Endothelial cell of umbilical vein (primary cell): ENCODE data around the gene AVPR2. TPM values are rescaled to one million over a fixed set of nuclear protein-coding genes. Genes with fewer than 3 reads are reported as not detected.

Source experiments
- BruUV-seq: library from RNA; stranded (reverse); fragments of 400-500 nt; replicated peaks from 2 replicates; lab custom pipeline; 2021; lab: Mats Ljungman, UMichigan
- CTCF ChIA-PET: fragments of 300-600, 350-600 bp; sonication (Branson Sonifier 250); formaldehyde crosslinking; loops from one replicate; lab custom pipeline; 2021; ENCODE audit warnings: antibody characterized with exemption, inconsistent platforms; lab: Charles Lee
- POLR2A ChIA-PET: fragments of 300-600, 350-600 bp; sonication (Branson Sonifier 250); formaldehyde crosslinking; loops from one replicate; lab custom pipeline; 2021; ENCODE audit warnings: antibody characterized with exemption, inconsistent platforms; lab: Charles Lee
- DNase-seq: peaks from one replicate; pipeline ENCODE4 v3.0.0-alpha.2; 2011; ENCODE audit warnings: low read depth, low spot score
- FAIRE-seq: peaks from 2 replicates; lab custom pipeline; 2011; peaks lifted over from hg19 to GRCh38; lab: Jason Lieb, UNC
- H2AFZ ChIP-seq: 2 replicates; pipeline ENCODE4 v1.6.0; 2012; ENCODE audit warnings: low read depth, low read length, control low read depth, inconsistent platforms
- H3K27ac ChIP-seq: 2 replicates; pipeline ENCODE4 v1.5.1; 2011; ENCODE audit warnings: low read depth, mild to moderate bottlenecking, control low read depth, low read length, moderate library complexity; ENCODE audit not compliant: insufficient read depth
- H3K27me3 ChIP-seq, 2 experiments: 2 replicates each; pipeline versions ENCODE4 v1.6.0 to v1.6.1; 2011; ENCODE audit warnings: low read length in 2 of 2, mixed read lengths in 1 of 2; ENCODE audit not compliant: control insufficient read depth in 2 of 2, insufficient read depth in 2 of 2
- H3K36me3 ChIP-seq, 2 experiments: 2 replicates in 1 of 2; 3 replicates in 1 of 2; pipeline ENCODE4 v1.5.1; 2011; ENCODE audit warnings: low read length in 2 of 2, mild to moderate bottlenecking in 1 of 2, moderate library complexity in 1 of 2; ENCODE audit not compliant: control insufficient read depth in 2 of 2, insufficient read depth in 2 of 2; ENCODE audit errors: extremely low read depth in 1 of 2
- H3K4me1 ChIP-seq: 3 replicates; pipeline ENCODE4 v1.5.1; 2011; ENCODE audit warnings: mild to moderate bottlenecking, low read length; ENCODE audit not compliant: control insufficient read depth, insufficient read depth; ENCODE audit errors: extremely low read depth
- H3K4me2 ChIP-seq: 2 replicates; pipeline ENCODE4 v1.6.1; 2011; ENCODE audit warnings: low read length, control low read depth, mixed read lengths; ENCODE audit not compliant: insufficient read depth
- H3K4me3 ChIP-seq, 3 experiments: fragments of 200-600 bp in 1 of 3; sonication (generic), shearing (Covaris generic) in 1 of 3; replicated peaks in 1 of 3; 2 replicates each; pipeline ENCODE4 v1.5.1; 2011 to 2016; ENCODE audit warnings: control low read depth in 3 of 3, low read length in 3 of 3, mild to moderate bottlenecking in 2 of 3, inconsistent platforms in 1 of 3, low read depth in 1 of 3, moderate library complexity in 1 of 3; ENCODE audit not compliant: insufficient read depth in 1 of 3
- H3K79me2 ChIP-seq: 2 replicates; pipeline ENCODE4 v1.6.0; 2012; ENCODE audit warnings: low read length, inconsistent platforms; ENCODE audit not compliant: control insufficient read depth, insufficient read depth
- H3K9ac ChIP-seq: replicated peaks from 2 replicates; pipeline ENCODE3; 2011; ENCODE audit warnings: low read length, control low read depth; ENCODE audit not compliant: insufficient read depth; ENCODE audit errors: extremely low read depth
- H3K9me1 ChIP-seq: replicated peaks from 3 replicates; pipeline ENCODE4 v1.6.0; 2011; ENCODE audit warnings: mild to moderate bottlenecking, low read length; ENCODE audit not compliant: control insufficient read depth, insufficient read depth; ENCODE audit errors: extremely low read depth
- H3K9me3 ChIP-seq: replicated peaks from 2 replicates; pipeline ENCODE4 v1.5.1; 2012; ENCODE audit warnings: low read length, inconsistent platforms; ENCODE audit not compliant: control insufficient read depth, insufficient read depth
- H4K20me1 ChIP-seq: replicated peaks from 2 replicates; pipeline ENCODE3; 2011; ENCODE audit warnings: mild to moderate bottlenecking, low read length; ENCODE audit not compliant: control insufficient read depth, insufficient read depth; ENCODE audit errors: extremely low read depth
- EZH2 ChIP-seq: IDR thresholded peaks from 2 replicates; pipeline ENCODE4 v1.6.1; 2012; ENCODE audit warnings: borderline replicate concordance, low read depth, mild to moderate bottlenecking, moderate library complexity, low read length, inconsistent platforms; ENCODE audit not compliant: severe bottlenecking
- FOS ChIP-seq: IDR thresholded peaks from 2 replicates; pipeline ENCODE4 v1.6.1; 2011; ENCODE audit warnings: mild to moderate bottlenecking, low read length, moderate library complexity, borderline replicate concordance; ENCODE audit not compliant: insufficient read depth
- GATA2 ChIP-seq: IDR thresholded peaks from 2 replicates; pipeline ENCODE4 v1.7.0; 2011; ENCODE audit warnings: low read depth, mild to moderate bottlenecking, moderate library complexity, mixed read lengths, low read length; ENCODE audit not compliant: insufficient read length, insufficient read depth
- JUN ChIP-seq: IDR thresholded peaks from 2 replicates; pipeline ENCODE4 v1.6.1; 2011; ENCODE audit warnings: borderline replicate concordance, low read depth; ENCODE audit not compliant: insufficient read length, insufficient read depth
- MYC ChIP-seq: IDR thresholded peaks from one replicate; pipeline ENCODE4 v1.6.1; 2011; ENCODE audit warnings: mild to moderate bottlenecking, low read depth, low read length
- POLR2A ChIP-seq: IDR thresholded peaks from 2 replicates; pipeline ENCODE4 v1.6.1; 2012; ENCODE audit warnings: low read depth, mild to moderate bottlenecking, control low read depth, low read length
- POLR2AphosphoS5 ChIP-seq: IDR thresholded peaks from 2 replicates; pipeline ENCODE4 v1.6.1; 2012; ENCODE audit warnings: low read depth, mild to moderate bottlenecking, control low read depth, low read length, moderate library complexity; ENCODE audit not compliant: insufficient read depth
- dilution Hi-C: fragments of 300-500 bp; cut with MboI; formaldehyde crosslinking; loops from one replicate; pipeline ENCODE4 v1.15.0; 2019; ENCODE audit warnings: low sequenced_read_pairs; ENCODE audit not compliant: extremely low pct_ligation_motif_present
- intact Hi-C: fragments of 100-400 bp; cut with micrococcal nuclease; formaldehyde crosslinking; loops from one replicate; pipeline ENCODE4 v1.10.0; 2022
- polyA plus RNA-seq, 4 experiments: library from polyadenylated mRNA; depleted of rRNA in 3 of 4; stranded (reverse) in 3 of 4; unstranded in 1 of 4; fragments of >200 nt; gene quantifications; 2 replicates each; pipeline versions ENCODE4 v1.2.1 to v1.2.3, GENCODE V29; 2011 to 2012; ENCODE audit warnings: missing spikeins in 1 of 4
- total RNA-seq: library from RNA; stranded (reverse); gene quantifications from 2 replicates; pipeline ENCODE4 v1.2.3, GENCODE V29; 2021

AVPR2 gene
- total and polyA plus RNA-seq, 2 donors (not counting 3 experiments of a cell fraction or from before 2014, with no cell fraction given) = not detected

- dilution Hi-C loops = no loop called here
- CTCF ChIA-PET = interaction anchor here (0.7 to 1.7 kb wide), 4 partner anchors 11 to 103 kb away, joined by 3 to 10 read pairs (median 4); no protein-coding TSS in a partner anchor
Observed at GRCh38 chrX:153911798-153912197, 7.3 kb downstream of the AVPR2 start.

GRCh38 chrX:153913211-153913610 is 8.7 kb downstream of the AVPR2 start:
- Histone ChIP-seq H3K4me1 (no peaks in the 10 kb centered on the region), H3K79me2 (no peaks in the 10 kb centered on the region), H3K36me3 (no peaks in the 10 kb centered on the region), H3K27me3 (no peaks in the 10 kb centered on the region), H3K9me3 (no peaks in the 10 kb centered on the region), H3K4me3 (no peak overlapping the region), H3K4me2 (no peak overlapping the region), H3K9me1 (no peaks in the 10 kb centered on the region), H4K20me1 (no peaks in the 10 kb centered on the region), H2AFZ (no peak overlapping the region), H3K27ac (no peak overlapping the region), H3K9ac (no peak overlapping the region)
- no peak for TF ChIP-seq MYC
- no peak for TF ChIP-seq POLR2AphosphoS5
- TF ChIP-seq POLR2A = no peak
- TF ChIP-seq EZH2 = no peak
- no peak for TF ChIP-seq GATA2
- intact Hi-C loops (no loop called here), dilution Hi-C loops (no loop called here)
- FAIRE-seq (no peak), DNase-seq (no peak)
- POLR2A ChIA-PET = no interaction called here
- CTCF ChIA-PET = no interaction called here
- no TSS peak for BruUV-seq

More at GRCh38 chrX:153911798-153912197, 7.3 kb downstream of the AVPR2 start:
- Histone ChIP-seq H3K27ac (no peak overlapping the region), H3K4me3 (no peak overlapping the region), H3K79me2 (no peaks in the 10 kb centered on the region), H3K4me1 (no peaks in the 10 kb centered on the region), H3K9me3 (no peaks in the 10 kb centered on the region), H3K27me3 (no peaks in the 10 kb centered on the region), H3K36me3 (no peaks in the 10 kb centered on the region), H3K9ac (no peak overlapping the region), H3K4me2 (no peak overlapping the region), H3K9me1 (no peaks in the 10 kb centered on the region), H2AFZ (no peak overlapping the region), H4K20me1 (no peaks in the 10 kb centered on the region)
- TF ChIP-seq POLR2A = no peak
- no peak for TF ChIP-seq JUN
- TF ChIP-seq FOS = no peak
- POLR2A ChIA-PET = no interaction called here
- intact Hi-C loops = no loop called here
- DNase-seq (no peak), FAIRE-seq (no peak)
- no TSS peak for BruUV-seq
